ENCODE measurements around the gene KCNMA1.

The KCNMA1 gene

DNA sequence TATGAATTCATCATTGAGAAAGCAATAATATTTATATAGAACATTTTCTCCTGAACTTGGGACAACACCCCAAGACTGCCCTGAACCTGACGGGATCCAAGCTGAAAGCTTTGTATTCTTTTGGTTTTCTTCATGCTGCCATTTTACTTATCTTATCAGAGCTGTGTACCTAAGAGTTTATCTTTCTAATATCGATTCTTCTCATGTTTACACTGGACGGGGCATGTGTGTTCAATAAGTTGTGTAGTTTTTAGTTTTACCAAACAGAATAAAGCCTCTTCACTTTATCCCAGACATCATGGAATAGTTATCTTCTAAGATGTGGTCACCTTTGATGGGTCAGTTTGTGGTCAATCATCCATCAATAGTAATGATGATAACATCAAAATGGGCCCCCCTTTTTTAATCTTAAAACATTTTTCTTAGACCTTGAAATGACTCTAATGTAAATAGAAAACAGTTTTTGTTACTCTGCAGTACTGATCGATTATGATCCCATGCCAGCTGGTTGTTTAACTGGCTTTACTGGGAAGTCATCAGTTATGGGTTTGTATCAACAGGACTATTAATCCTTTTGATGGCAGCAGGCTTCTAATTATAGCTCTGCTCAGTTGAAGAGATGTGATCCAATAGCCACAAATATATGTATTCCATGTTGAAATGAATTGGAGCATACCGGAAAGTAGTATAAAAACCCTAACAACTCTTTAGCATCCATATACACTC, 446.1 kb downstream of the KCNMA1 start:
- no peak for DNase-seq

- DNase-seq = no peak
Observed at GRCh38 chr10:77190291-77190690, 447.3 kb downstream of the KCNMA1 start.

DNA sequence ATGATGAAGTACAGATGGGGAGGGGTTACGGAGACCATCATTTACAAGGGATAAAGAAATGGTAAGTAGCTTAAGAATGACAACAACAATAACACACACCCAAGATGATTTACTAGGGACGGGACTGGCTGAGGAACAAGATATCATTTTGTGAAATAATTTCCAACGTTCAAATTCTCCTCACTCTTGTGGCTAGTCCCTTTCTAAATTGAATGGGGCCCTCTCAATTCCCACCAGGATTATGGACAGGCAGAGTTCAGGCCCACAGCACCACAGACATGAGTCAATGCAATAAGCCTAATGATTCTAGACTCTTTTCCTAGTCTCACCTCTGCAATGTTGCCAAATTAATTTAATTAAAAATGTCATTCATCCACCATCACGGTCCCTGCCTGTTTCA, 448.1 kb downstream of the KCNMA1 start:
- no peak for DNase-seq

- no peak for DNase-seq
Observed at GRCh38 chr10:77189075-77189474, 448.5 kb downstream of the KCNMA1 start.

- no peak for DNase-seq
Observed at GRCh38 chr10:77188521-77188920, 449.1 kb downstream of the KCNMA1 start.

GRCh38 chr10:77188000-77188395, 449.6 kb downstream of the KCNMA1 start:
- no peak for DNase-seq

GRCh38 chr10:77187376-77187999, 450.1 kb downstream of the KCNMA1 start:
- no peak for DNase-seq

GRCh38 chr10:77186936-77187335, 450.7 kb downstream of the KCNMA1 start:
- DNase-seq = no peak

GRCh38 chr10:77185696-77186095, 451.9 kb downstream of the KCNMA1 start:
- no peak for DNase-seq

- no peak for DNase-seq
Observed at GRCh38 chr10:77182803-77183202, 454.8 kb downstream of the KCNMA1 start.

DNA sequence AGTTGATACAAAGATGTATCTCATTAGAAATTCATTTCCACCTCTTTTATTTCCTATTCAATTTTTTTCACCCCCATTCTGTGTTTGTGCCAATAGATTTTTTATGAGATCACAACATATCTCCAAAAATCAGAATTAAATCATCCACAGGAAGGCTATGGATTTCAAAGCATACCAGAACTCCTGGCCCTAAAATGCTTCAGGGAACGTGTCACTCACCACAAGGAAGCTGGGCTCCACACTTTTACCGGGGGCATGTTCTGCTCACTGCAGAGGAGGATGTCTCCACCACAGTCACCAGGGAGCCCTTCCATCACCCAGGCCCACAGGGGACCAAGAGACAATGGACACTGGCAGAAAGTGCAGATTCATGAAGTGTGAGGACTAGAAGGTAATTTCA, 456.8 kb downstream of the KCNMA1 start:
- DNase-seq = no peak

DNA sequence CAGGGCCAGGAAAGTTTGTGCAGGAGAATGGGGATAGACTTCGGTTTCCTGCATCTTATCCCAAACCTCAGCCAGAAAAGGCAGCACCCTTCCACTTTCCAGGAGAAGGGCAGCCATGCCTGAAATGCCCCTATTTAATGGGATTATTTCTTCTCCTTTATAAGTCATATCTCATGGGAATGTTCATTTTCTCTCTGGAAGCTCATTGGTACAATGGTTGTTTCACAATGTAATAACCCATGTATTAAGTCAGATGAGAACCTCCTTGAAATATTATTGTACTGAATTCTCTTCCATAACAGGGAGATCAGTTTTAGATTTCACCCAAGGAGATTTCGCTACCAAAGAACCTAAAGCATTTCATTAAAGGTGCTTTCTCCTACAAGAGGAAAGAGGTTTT, 457.5 kb downstream of the KCNMA1 start:
- DNase-seq = no peak

DNA sequence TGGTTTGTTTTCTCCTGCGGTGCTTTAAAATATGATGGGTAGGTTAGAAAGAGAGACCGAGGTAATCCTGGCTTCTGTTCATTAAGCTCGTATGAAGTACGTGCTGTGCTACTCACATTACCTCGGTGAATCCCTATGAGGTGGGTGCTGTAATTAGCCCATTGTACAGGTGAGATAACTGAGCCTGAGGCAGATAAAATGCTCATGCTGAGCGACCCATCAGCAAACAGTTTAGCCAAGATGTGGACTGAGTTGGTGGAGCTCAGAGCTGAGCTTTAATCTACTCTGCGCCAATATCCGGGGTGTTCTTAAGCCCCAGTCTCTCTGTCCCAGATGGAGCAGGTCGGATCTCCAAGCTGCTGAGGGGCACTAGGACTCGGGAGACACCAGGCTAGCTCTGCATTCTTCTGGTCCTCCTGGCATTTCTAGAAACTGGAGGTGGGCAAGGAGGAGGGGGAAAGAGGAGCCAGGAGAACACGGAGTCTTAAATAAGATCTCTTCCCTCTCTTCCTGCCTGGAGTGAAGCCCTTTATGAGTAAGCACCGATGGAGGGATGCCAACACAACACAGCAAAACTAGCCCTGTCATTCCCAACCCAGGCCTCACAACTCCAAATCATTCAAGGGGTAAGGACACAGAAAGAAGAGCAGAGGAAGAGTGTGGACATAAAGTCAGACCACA, 458.5 kb downstream of the KCNMA1 start:
- no peak for DNase-seq

DNA sequence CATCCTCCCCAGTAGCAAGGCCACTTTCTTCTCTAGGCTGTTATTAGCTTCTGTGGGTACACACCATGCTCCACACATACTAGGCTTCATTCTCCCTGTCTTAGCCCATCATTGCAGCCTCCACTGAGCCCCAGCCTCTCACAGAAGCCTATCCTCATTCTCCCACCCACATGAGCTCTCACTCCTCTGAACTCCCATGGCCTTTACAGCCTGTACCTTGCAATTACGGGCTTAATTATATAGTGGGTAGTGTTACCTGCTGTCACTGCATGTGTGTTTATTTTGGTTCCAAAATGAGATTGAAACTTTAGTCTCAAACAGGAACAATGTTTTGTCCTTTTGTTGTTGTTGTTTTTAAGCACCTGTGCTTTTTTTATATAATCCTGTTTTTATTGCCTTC, 460.0 kb downstream of the KCNMA1 start:
- no peak for DNase-seq

GRCh38 chr10:77177161-77177560, 460.4 kb downstream of the KCNMA1 start:
- DNase-seq = no peak

GRCh38 chr10:77176232-77176631, 461.4 kb downstream of the KCNMA1 start:
- no peak for DNase-seq

DNA sequence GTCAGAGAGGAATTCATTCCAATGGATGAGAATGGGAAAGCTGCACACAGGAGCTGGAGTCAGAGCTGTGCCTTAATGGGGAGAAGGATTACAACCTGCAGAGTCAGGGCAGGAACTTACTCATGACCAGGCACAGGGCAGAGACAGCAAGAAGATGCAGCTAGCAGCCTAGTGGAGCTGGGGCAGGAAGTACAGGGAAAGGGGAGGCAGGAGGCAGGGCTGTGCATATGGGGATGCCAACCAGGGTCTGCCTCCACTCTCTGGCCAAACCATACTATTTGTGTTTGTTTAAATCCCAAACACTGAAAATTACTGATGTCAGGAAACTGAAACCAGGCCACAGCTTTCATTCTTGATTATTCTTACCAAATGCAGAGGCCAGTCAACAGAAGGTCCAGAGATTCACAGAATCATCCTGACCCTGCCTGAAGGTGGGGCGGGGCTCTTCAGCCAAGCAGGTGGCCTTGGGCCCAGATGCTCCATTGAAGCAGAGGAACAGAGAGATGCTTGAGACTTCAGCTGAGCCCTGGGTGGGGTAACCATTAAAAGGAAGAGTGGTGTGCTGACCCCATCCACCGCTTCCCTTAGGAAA, 461.9 kb downstream of the KCNMA1 start:
- no peak for DNase-seq

- peak in 1 of 2 experiments; percentile 16 for DNase-seq
Observed at GRCh38 chr10:77173615-77174461, 463.8 kb downstream of the KCNMA1 start.

GRCh38 chr10:77172086-77172485, 465.5 kb downstream of the KCNMA1 start:
- no peak for DNase-seq

- no peak for DNase-seq
Observed at GRCh38 chr10:77168861-77169260, 468.7 kb downstream of the KCNMA1 start.

- DNase-seq = no peak
Observed at GRCh38 chr10:77168161-77168560, 469.4 kb downstream of the KCNMA1 start.

- peak; percentile 5 to 11 for DNase-seq
Observed at GRCh38 chr10:77165445-77166208, 472.0 kb downstream of the KCNMA1 start.
